Stimulated activated CD4-positive, alpha-beta T cell treated with anti-CD3 and anti-CD28 coated beads, Interleukin-2, amount 100 ng/mL, for 48 hours (primary cell): Measurements from ENCODE around the gene MEI1.
"Not testable (repeated sequence)": the region's sequence is repeated elsewhere in the genome, so short reads cannot be mapped to it uniquely, and the experiment has no call there.

ENCODE experiments used
- DNase-seq, 2 donors: peaks; one replicate each; pipeline ENCODE4 v3.0.0-alpha.2; 2020

The MEI1 gene

GRCh38 chr22:41682033-41682807, 17.1 kb upstream of the MEI1 start:
- DNase-seq: peak; percentile 75 to 78

GRCh38 chr22:41683052-41683451, 16.3 kb upstream of the MEI1 start:
- no peak for DNase-seq

GRCh38 chr22:41683616-41684015, 15.7 kb upstream of the MEI1 start:
- no peak for DNase-seq

GRCh38 chr22:41684194-41684593, 15.1 kb upstream of the MEI1 start:
- no peak for DNase-seq

- not testable (repeated sequence) for DNase-seq
Observed at GRCh38 chr22:41686890-41687289, 12.4 kb upstream of the MEI1 start.

- no peak for DNase-seq
Observed at GRCh38 chr22:41687901-41688364, 11.4 kb upstream of the MEI1 start.

- DNase-seq: peak; percentile 86 to 87
Observed at GRCh38 chr22:41688365-41689211, 10.7 kb upstream of the MEI1 start, which contains the start of gene SNU13. TSS of gene SNU13 (minus strand) at chr22:41688867. CDS start at chr22:41688796, 71 bp downstream.

GRCh38 chr22:41690476-41690875, 8.8 kb upstream of the MEI1 start:
- DNase-seq: no peak

GRCh38 chr22:41695211-41695610, 4.1 kb upstream of the MEI1 start:
- DNase-seq: no peak

GRCh38 chr22:41696703-41697102, 2.6 kb upstream of the MEI1 start:
- no peak for DNase-seq

GRCh38 chr22:41697126-41697775, 2.1 kb upstream of the MEI1 start:
- DNase-seq: peak; percentile 98

GRCh38 chr22:41700108-41700364, 733 bp downstream of the MEI1 start:
- DNase-seq: no peak

GRCh38 chr22:41702763-41703162, 3.5 kb downstream of the MEI1 start:
- DNase-seq: no peak

- DNase-seq: no peak
Observed at GRCh38 chr22:41709341-41709740, 10.0 kb downstream of the MEI1 start.

GRCh38 chr22:41713004-41713403, 13.7 kb downstream of the MEI1 start:
- no peak for DNase-seq

GRCh38 chr22:41722496-41722895, 23.2 kb downstream of the MEI1 start:
- no peak for DNase-seq

- no peak for DNase-seq
Observed at GRCh38 chr22:41725510-41726110, 26.3 kb downstream of the MEI1 start.

GRCh38 chr22:41731609-41732008, 32.3 kb downstream of the MEI1 start:
- no peak for DNase-seq

- DNase-seq: no peak
Observed at GRCh38 chr22:41732096-41732772, 32.9 kb downstream of the MEI1 start.

GRCh38 chr22:41733241-41733640, 33.9 kb downstream of the MEI1 start:
- DNase-seq: not testable (repeated sequence)

- no peak for DNase-seq
Observed at GRCh38 chr22:41739576-41739975, 40.3 kb downstream of the MEI1 start.

GRCh38 chr22:41742918-41743317, 43.6 kb downstream of the MEI1 start:
- DNase-seq: no peak

- DNase-seq: no peak
Observed at GRCh38 chr22:41745968-41746367, 46.7 kb downstream of the MEI1 start.
